DND-41 (cell line): ENCODE results near the gene GMPPB.

ENCODE experiments used
- ATAC-seq: fragments of 200-7000 bp; cut with Tn5 transposase; 3 replicates; pipeline ENCODE4 v1.9.1; 2021; ENCODE audit warnings: low read depth; ENCODE audit not compliant: insufficient read depth
- DNase-seq: peaks from one replicate; pipeline ENCODE4 v3.0.0-alpha.2; 2020
- H2AFZ ChIP-seq: 2 replicates; pipeline ENCODE4 v1.6.0; 2012; ENCODE audit warnings: low read depth, low read length
- H3K27ac ChIP-seq: 2 replicates; pipeline ENCODE4 v1.5.1; 2012; ENCODE audit warnings: low read length, inconsistent platforms
- H3K27me3 ChIP-seq: fragments of 200-600 bp; sonication (generic); 2 replicates; pipeline ENCODE4 v1.6.0; 2012; ENCODE audit warnings: low read length, mild to moderate bottlenecking, inconsistent platforms; ENCODE audit not compliant: insufficient read depth, poor library complexity
- H3K36me3 ChIP-seq: 2 replicates; pipeline ENCODE4 v1.5.1; 2012; ENCODE audit warnings: low read length, inconsistent platforms; ENCODE audit not compliant: insufficient read depth
- H3K4me1 ChIP-seq: 2 replicates; pipeline ENCODE4 v1.5.1; 2012; ENCODE audit warnings: mild to moderate bottlenecking, low read length; ENCODE audit not compliant: insufficient read depth
- H3K4me2 ChIP-seq: 2 replicates; pipeline ENCODE4 v1.6.0; 2012; ENCODE audit warnings: mild to moderate bottlenecking, moderate library complexity, low read length, inconsistent platforms; ENCODE audit not compliant: insufficient read depth
- H3K4me3 ChIP-seq, 2 experiments: fragments of 200-600 bp in 1 of 2; shearing (Covaris generic) in 1 of 2; 2 replicates each; pipeline ENCODE4 v1.5.1; 2012 to 2016; ENCODE audit warnings: inconsistent platforms in 2 of 2, low read length in 2 of 2, mild to moderate bottlenecking in 2 of 2, low read depth in 1 of 2, moderate library complexity in 1 of 2
- H3K79me2 ChIP-seq: 2 replicates; pipeline ENCODE4 v1.6.0; 2012; ENCODE audit warnings: low read length, inconsistent platforms; ENCODE audit not compliant: insufficient read depth
- H3K9ac ChIP-seq: 2 replicates; pipeline ENCODE4 v1.6.0; 2012; ENCODE audit warnings: low read depth, mild to moderate bottlenecking, inconsistent platforms, low read length, moderate library complexity
- H3K9me3 ChIP-seq: 2 replicates; pipeline ENCODE4 v1.5.1; 2012; ENCODE audit warnings: low read length, moderate library complexity, mild to moderate bottlenecking, inconsistent platforms; ENCODE audit not compliant: insufficient read depth, severe bottlenecking
- H4K20me1 ChIP-seq: 2 replicates; pipeline ENCODE4 v1.6.0; 2012; ENCODE audit warnings: low read length; ENCODE audit not compliant: insufficient read depth
- CTCF ChIP-seq: IDR thresholded peaks from 2 replicates; pipeline ENCODE4 v1.5.1; 2012; ENCODE audit warnings: borderline replicate concordance, low read length, moderate library complexity, mild to moderate bottlenecking; ENCODE audit not compliant: poor library complexity, severe bottlenecking; ENCODE audit errors: extremely low read depth
- EZH2 ChIP-seq: IDR thresholded peaks from 3 replicates; pipeline ENCODE4 v1.6.1; 2012; ENCODE audit warnings: borderline replicate concordance, low read depth, mild to moderate bottlenecking, moderate library complexity, low read length, inconsistent platforms; ENCODE audit not compliant: severe bottlenecking

GMPPB gene

GRCh38 chr3:49706456-49707112, 17.2 kb downstream of the GMPPB start:
- no peak for ATAC-seq
- no peak overlapping the region for H3K4me2 ChIP-seq
- H3K27ac ChIP-seq, result no peak overlapping the region
- no peaks in the 10 kb centered on the region for H3K9me3 ChIP-seq
- DNase-seq, result no peak
- H4K20me1 ChIP-seq, result peaks cover 4% of the 10 kb centered on the region; the same call in 1 of the 2 replicates
- H3K4me3 ChIP-seq, result no peak overlapping the region
- no peak overlapping the region for H3K9ac ChIP-seq
- H3K27me3 ChIP-seq, result no peaks in the 10 kb centered on the region
- H2AFZ ChIP-seq, result no peak overlapping the region
- TF ChIP-seq CTCF (no peak), EZH2 (no peak)
- H3K36me3 ChIP-seq, result peaks cover 44% of the 10 kb centered on the region
- H3K79me2 ChIP-seq, result no peaks in the 10 kb centered on the region
- H3K4me1 ChIP-seq, result no peaks in the 10 kb centered on the region

GRCh38 chr3:49705390-49705960, 18.3 kb downstream of the GMPPB start:
- ATAC-seq, result no peak
- Histone ChIP-seq H3K4me2 (no peak overlapping the region), H3K4me3 (no peak overlapping the region), H3K79me2 (no peaks in the 10 kb centered on the region), H3K36me3 (peaks cover 55% of the 10 kb centered on the region), H3K27me3 (no peaks in the 10 kb centered on the region), H4K20me1 (peaks cover 4% of the 10 kb centered on the region; the same call in 1 of the 2 replicates), H3K4me1 (no peaks in the 10 kb centered on the region), H3K9me3 (no peaks in the 10 kb centered on the region), H3K27ac (no peak overlapping the region), H3K9ac (no peak overlapping the region), H2AFZ (no peak overlapping the region)
- TF ChIP-seq EZH2 (no peak), CTCF (no peak)
- no peak for DNase-seq

- H3K36me3 ChIP-seq, result peaks cover 63% of the 10 kb centered on the region
- no peak overlapping the region for H2AFZ ChIP-seq
- H3K9ac ChIP-seq, result no peak overlapping the region
- H3K27ac ChIP-seq, result no peak overlapping the region
- DNase-seq, result no peak
- no peaks in the 10 kb centered on the region for H3K79me2 ChIP-seq
- ATAC-seq, result no peak
- H4K20me1 ChIP-seq, result peaks cover 4% of the 10 kb centered on the region; the same call in 1 of the 2 replicates
- no peaks in the 10 kb centered on the region for H3K9me3 ChIP-seq
- H3K27me3 ChIP-seq, result no peaks in the 10 kb centered on the region
- TF ChIP-seq CTCF, result no peak
- H3K4me2 ChIP-seq, result no peak overlapping the region
- no peak overlapping the region for H3K4me3 ChIP-seq
- H3K4me1 ChIP-seq, result no peaks in the 10 kb centered on the region
Measured at GRCh38 chr3:49704629-49705028, 19.1 kb downstream of the GMPPB start.
